NCI-H1048 (cell line): ENCODE results near the gene LRBA.

ENCODE experiments used
- DNase-seq: peaks from one replicate; lab custom pipeline; 2025; lab: John Stamatoyannopoulos, UW

Gene LRBA

GRCh38 chr4:150805183-150806025 is 209.7 kb downstream of the LRBA start:
- no peak for DNase-seq

GRCh38 chr4:150801833-150802232 is 213.3 kb downstream of the LRBA start:
- no peak for DNase-seq

- DNase-seq = no peak
These were observed 215.9 kb downstream of the LRBA start for GRCh38 chr4:150799207-150799606.

- DNase-seq = no peak
These were observed 220.4 kb downstream of the LRBA start for GRCh38 chr4:150794706-150795105.

GRCh38 chr4:150789864-150790263 is 225.2 kb downstream of the LRBA start:
- DNase-seq = no peak

GRCh38 chr4:150784939-150785338 is 230.1 kb downstream of the LRBA start:
- no peak for DNase-seq

- no peak for DNase-seq
These were observed 230.8 kb downstream of the LRBA start for GRCh38 chr4:150784305-150784704.

- DNase-seq = no peak
These were observed 232.2 kb downstream of the LRBA start for GRCh38 chr4:150782921-150783320.

GRCh38 chr4:150782311-150782710 is 232.8 kb downstream of the LRBA start:
- DNase-seq = no peak

- DNase-seq = no peak
These were observed 233.9 kb downstream of the LRBA start for GRCh38 chr4:150781191-150781590.

GRCh38 chr4:150779707-150780106 is 235.4 kb downstream of the LRBA start:
- DNase-seq = no peak

GRCh38 chr4:150773729-150774449 is 241.2 kb downstream of the LRBA start:
- DNase-seq = no peak

- DNase-seq = no peak
These were observed 242.1 kb downstream of the LRBA start for GRCh38 chr4:150773032-150773431.

GRCh38 chr4:150771382-150771781 is 243.7 kb downstream of the LRBA start:
- DNase-seq = no peak

GRCh38 chr4:150769845-150770244 is 245.2 kb downstream of the LRBA start:
- DNase-seq = no peak

- DNase-seq = no peak
These were observed 245.8 kb downstream of the LRBA start for GRCh38 chr4:150769248-150769647.

GRCh38 chr4:150768497-150768896 is 246.6 kb downstream of the LRBA start:
- no peak for DNase-seq

- no peak for DNase-seq
These were observed 249.9 kb downstream of the LRBA start for GRCh38 chr4:150765216-150765615.

- no peak for DNase-seq
These were observed 263.4 kb downstream of the LRBA start for GRCh38 chr4:150751648-150752047.

- DNase-seq = no peak
These were observed 264.3 kb downstream of the LRBA start for GRCh38 chr4:150750824-150751223.

GRCh38 chr4:150746156-150746555 is 268.9 kb downstream of the LRBA start:
- DNase-seq = no peak

- DNase-seq = no peak
These were observed 270.5 kb downstream of the LRBA start for GRCh38 chr4:150744570-150744969.

- DNase-seq = no peak
These were observed 271.3 kb downstream of the LRBA start for GRCh38 chr4:150743564-150744342.
